ENCODE results near the gene SIPA1L3. TPM values are rescaled to one million over a fixed set of nuclear protein-coding genes. Genes with fewer than 3 reads are reported as not detected.
A peak's percentile ranks its signal among the peaks of the same experiment; 100 is the strongest.

SIPA1L3 gene
- total and polyA plus RNA-seq, 2 of the 13 experiments (the other 11 are each of a cell fraction or from before 2014, with no cell fraction given), result 5.5 to 7.7 TPM

DNA sequence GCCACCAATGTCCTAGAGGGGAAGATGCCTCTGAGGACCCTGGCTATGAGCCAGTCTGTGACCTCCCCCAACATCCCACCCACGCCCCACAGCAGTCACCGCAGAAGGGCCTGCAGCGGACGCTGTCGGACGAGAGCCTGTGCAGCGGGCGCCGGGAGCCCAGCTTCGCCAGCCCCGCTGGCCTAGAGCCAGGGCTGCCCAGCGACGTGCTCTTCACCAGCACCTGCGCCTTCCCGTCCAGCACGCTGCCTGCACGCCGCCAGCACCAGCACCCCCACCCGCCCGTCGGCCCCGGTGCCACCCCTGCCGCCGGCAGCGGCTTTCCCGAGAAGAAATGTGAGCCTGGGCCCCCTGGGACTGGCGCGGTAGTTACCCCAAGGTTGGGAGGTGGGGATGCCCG is 286.4 kb downstream of the SIPA1L3 start:
- ATAC-seq, result no peak
- POLR2A ChIA-PET, result no interaction called here
- intact Hi-C loops (cut with micrococcal nuclease; ENCODE audit: unreplicated experiment), result no loop called here
- no peak overlapping the region for H3K4me3 ChIP-seq (replicated peaks in 1 of 3; ENCODE audit: insufficient read depth in 1 of 3, low read depth in 2 of 3, low read length in 3 of 3)
- H2AFZ ChIP-seq (ENCODE audit: low read length), result no peak overlapping the region
- H3K4me1 ChIP-seq (ENCODE audit: insufficient read depth, low read length), result peaks cover 13% of the 10 kb centered on the region
- no peak overlapping the region for H3K9ac ChIP-seq (ENCODE audit: insufficient read depth, low read depth, low read length)
- no peaks in the 10 kb centered on the region for H4K20me1 ChIP-seq (ENCODE audit: insufficient read depth, low read length)
- no TSS peak for BruUV-seq (replicated peaks)
- no peak for TF ChIP-seq ZBTB8A (CRISPR knock-in tag; IDR thresholded peaks at IDR 0.05; ENCODE audit: borderline replicate concordance, low read depth)
- TF ChIP-seq, protein P1, sequence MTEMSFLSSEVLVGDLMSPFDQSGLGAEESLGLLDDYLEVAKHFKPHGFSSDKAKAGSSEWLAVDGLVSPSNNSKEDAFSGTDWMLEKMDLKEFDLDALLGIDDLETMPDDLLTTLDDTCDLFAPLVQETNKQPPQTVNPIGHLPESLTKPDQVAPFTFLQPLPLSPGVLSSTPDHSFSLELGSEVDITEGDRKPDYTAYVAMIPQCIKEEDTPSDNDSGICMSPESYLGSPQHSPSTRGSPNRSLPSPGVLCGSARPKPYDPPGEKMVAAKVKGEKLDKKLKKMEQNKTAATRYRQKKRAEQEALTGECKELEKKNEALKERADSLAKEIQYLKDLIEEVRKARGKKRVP (CRISPR knock-in tag; IDR thresholded peaks at IDR 0.05), result no peak
- TF ChIP-seq ZNF607 (CRISPR knock-in tag; IDR thresholded peaks at IDR 0.05; ENCODE audit: borderline replicate concordance), result no peak
- no peak for TF ChIP-seq THYN1 (CRISPR knock-in tag; IDR thresholded peaks at IDR 0.05; ENCODE audit: borderline replicate concordance, low read depth)
- TF ChIP-seq NBN (conservative IDR thresholded peaks at IDR 0.05), result no peak
- FAIRE-seq, result no peak
- in situ Hi-C loops (cut with HindIII; ENCODE audit: extremely low pct_ligation_motif_present, low pct_unique_long_range_greater_than_20kb), result no loop called here
- CTCF ChIA-PET (ENCODE audit: low intra/inter-chr PET ratio, low total read pairs), result no interaction called here
- H3K36me3 ChIP-seq (replicated peaks in 1 of 2; ENCODE audit: control insufficient read depth in 1 of 2, insufficient read depth in 2 of 2, low read length in 2 of 2), result 0 out of 5 replicates have a peak, but pooled peaks cover 0 to 2% of the 10 kb centered on the region in 2 experiments
- no peaks in the 10 kb centered on the region for H3K27me3 ChIP-seq (ENCODE audit: control insufficient read depth in 1 of 2, insufficient read depth in 2 of 2, low read length in 2 of 2)
- H3K4me2 ChIP-seq (ENCODE audit: low read depth, low read length), result no peak overlapping the region
- no peak for DNase-seq (ENCODE audit: low spot score)
- no peaks in the 10 kb centered on the region for H3K79me2 ChIP-seq (ENCODE audit: insufficient read depth, low read length)
- 95% methylated on average over 29 of the region's 29 CpGs for WGBS (ENCODE audit: low lambda C conversion rate)
- H3K27ac ChIP-seq (ENCODE audit: extremely low read length, insufficient read depth, low read length), result no peak overlapping the region
- H3K9me3 ChIP-seq (ENCODE audit: low read length), result no peaks in the 10 kb centered on the region

GRCh38 chr19:38194061-38194701 is 287.2 kb downstream of the SIPA1L3 start:
- FAIRE-seq, result no peak
- ChIA-PET CTCF (ENCODE audit: low intra/inter-chr PET ratio, low total read pairs) (no interaction called here), POLR2A (no interaction called here)
- H2AFZ ChIP-seq (ENCODE audit: low read length), result no peak overlapping the region
- H3K4me3 ChIP-seq (replicated peaks in 1 of 3; ENCODE audit: insufficient read depth in 1 of 3, low read depth in 2 of 3, low read length in 3 of 3), result no peak overlapping the region
- peaks cover 13% of the 10 kb centered on the region for H3K4me1 ChIP-seq (ENCODE audit: insufficient read depth, low read length)
- H4K20me1 ChIP-seq (ENCODE audit: insufficient read depth, low read length), result no peaks in the 10 kb centered on the region
- 0 out of 5 replicates have a peak, but pooled peaks cover 0 to 2% of the 10 kb centered on the region in 2 experiments for H3K36me3 ChIP-seq (replicated peaks in 1 of 2; ENCODE audit: control insufficient read depth in 1 of 2, insufficient read depth in 2 of 2, low read length in 2 of 2)
- peak; percentile 44 for ATAC-seq
- BruUV-seq (replicated peaks), result no TSS peak
- DNase-seq (ENCODE audit: low spot score), result peak; percentile 49
- no peaks in the 10 kb centered on the region for H3K79me2 ChIP-seq (ENCODE audit: insufficient read depth, low read length)
- H3K4me2 ChIP-seq (ENCODE audit: low read depth, low read length), result no peak overlapping the region; the same call in 1 of the 2 replicates
- intact Hi-C loops (cut with micrococcal nuclease; ENCODE audit: unreplicated experiment) (no loop called here), in situ Hi-C loops (cut with HindIII; ENCODE audit: extremely low pct_ligation_motif_present, low pct_unique_long_range_greater_than_20kb) (no loop called here)
- no peaks in the 10 kb centered on the region for H3K9me3 ChIP-seq (ENCODE audit: low read length)
- H3K27ac ChIP-seq (ENCODE audit: extremely low read length, insufficient read depth, low read length), result no peak overlapping the region
- 40% methylated on average over 7 of the region's 13 CpGs for WGBS (ENCODE audit: low lambda C conversion rate)
- H3K9ac ChIP-seq (ENCODE audit: insufficient read depth, low read depth, low read length), result no peak overlapping the region
- H3K27me3 ChIP-seq (ENCODE audit: control insufficient read depth in 1 of 2, insufficient read depth in 2 of 2, low read length in 2 of 2), result no peaks in the 10 kb centered on the region
- TF ChIP-seq ZMYM3 (CRISPR knock-in tag; IDR thresholded peaks at IDR 0.05), result no peak
- peak; percentile 49 for TF ChIP-seq HNF4A (CRISPR knock-in tag; IDR thresholded peaks at IDR 0.05)
- TF ChIP-seq AFF4 (CRISPR knock-in tag; IDR thresholded peaks at IDR 0.05), result no peak
- TF ChIP-seq NR2C2 (CRISPR knock-in tag; IDR thresholded peaks at IDR 0.05; ENCODE audit: borderline replicate concordance), result no peak
- no peak for TF ChIP-seq JUNB (CRISPR knock-in tag; IDR thresholded peaks at IDR 0.05; ENCODE audit: borderline replicate concordance)
- no peak for TF ChIP-seq NCOA2 (CRISPR knock-in tag; IDR thresholded peaks at IDR 0.05)
- no peak for TF ChIP-seq FOXP1 (IDR thresholded peaks at IDR 0.05)
- TF ChIP-seq FOXP1 (CRISPR knock-in tag; IDR thresholded peaks at IDR 0.05), result peak; percentile 68
